ENCODE measurements around the gene RNF39.

GRCh38 chr6:30071081-30071818, 4.3 kb downstream of the RNF39 start:
- TF ChIP-seq POLR2AphosphoS5 (IDR thresholded peaks at IDR 0.05), result no peak
- no peak for TF ChIP-seq CTCF (IDR thresholded peaks at IDR 0.05)
- TF ChIP-seq POLR2A (IDR thresholded peaks at IDR 0.05), result no peak

All from transverse colon (tissue), 4 donors.